ENCODE results near the gene CHTF8.

The CHTF8 gene

GRCh38 chr16:69105501-69106361 lies 26.7 kb downstream of the CHTF8 start, which contains the start of gene HAS3 (continued):
- TF ChIP-seq MYNN (tag by site-specific recombination; IDR thresholded peaks at IDR 0.05; ENCODE audit: borderline replicate concordance): no peak
- no peak for TF ChIP-seq ZNF670 (tag by site-specific recombination; IDR thresholded peaks at IDR 0.05; ENCODE audit: low read depth)
- no peak for TF ChIP-seq HOXC10 (CRISPR knock-in tag; IDR thresholded peaks at IDR 0.05)
- TF ChIP-seq ZNF354C (tag by site-specific recombination; IDR thresholded peaks at IDR 0.05; ENCODE audit: borderline replicate concordance, low read depth): no peak
- TF ChIP-seq, protein P1, sequence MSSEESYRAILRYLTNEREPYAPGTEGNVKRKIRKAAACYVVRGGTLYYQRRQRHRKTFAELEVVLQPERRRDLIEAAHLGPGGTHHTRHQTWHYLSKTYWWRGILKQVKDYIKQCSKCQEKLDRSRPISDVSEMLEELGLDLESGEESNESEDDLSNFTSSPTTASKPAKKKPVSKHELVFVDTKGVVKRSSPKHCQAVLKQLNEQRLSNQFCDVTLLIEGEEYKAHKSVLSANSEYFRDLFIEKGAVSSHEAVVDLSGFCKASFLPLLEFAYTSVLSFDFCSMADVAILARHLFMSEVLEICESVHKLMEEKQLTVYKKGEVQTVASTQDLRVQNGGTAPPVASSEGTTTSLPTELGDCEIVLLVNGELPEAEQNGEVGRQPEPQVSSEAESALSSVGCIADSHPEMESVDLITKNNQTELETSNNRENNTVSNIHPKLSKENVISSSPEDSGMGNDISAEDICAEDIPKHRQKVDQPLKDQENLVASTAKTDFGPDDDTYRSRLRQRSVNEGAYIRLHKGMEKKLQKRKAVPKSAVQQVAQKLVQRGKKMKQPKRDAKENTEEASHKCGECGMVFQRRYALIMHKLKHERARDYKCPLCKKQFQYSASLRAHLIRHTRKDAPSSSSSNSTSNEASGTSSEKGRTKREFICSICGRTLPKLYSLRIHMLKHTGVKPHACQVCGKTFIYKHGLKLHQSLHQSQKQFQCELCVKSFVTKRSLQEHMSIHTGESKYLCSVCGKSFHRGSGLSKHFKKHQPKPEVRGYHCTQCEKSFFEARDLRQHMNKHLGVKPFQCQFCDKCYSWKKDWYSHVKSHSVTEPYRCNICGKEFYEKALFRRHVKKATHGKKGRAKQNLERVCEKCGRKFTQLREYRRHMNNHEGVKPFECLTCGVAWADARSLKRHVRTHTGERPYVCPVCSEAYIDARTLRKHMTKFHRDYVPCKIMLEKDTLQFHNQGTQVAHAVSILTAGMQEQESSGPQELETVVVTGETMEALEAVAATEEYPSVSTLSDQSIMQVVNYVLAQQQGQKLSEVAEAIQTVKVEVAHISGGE (tag by site-specific recombination; conservative IDR thresholded peaks at IDR 0.05; ENCODE audit: low read depth): 0 out of 2 replicates have a peak, but pooled peaks have one; percentile 29
- no peak for TF ChIP-seq ZNF132 (tag by site-specific recombination; IDR thresholded peaks at IDR 0.05; ENCODE audit: borderline replicate concordance)
- no peak for TF ChIP-seq ZNF530 (tag by site-specific recombination; IDR thresholded peaks at IDR 0.05; ENCODE audit: low read depth)
- TF ChIP-seq, protein P2, sequence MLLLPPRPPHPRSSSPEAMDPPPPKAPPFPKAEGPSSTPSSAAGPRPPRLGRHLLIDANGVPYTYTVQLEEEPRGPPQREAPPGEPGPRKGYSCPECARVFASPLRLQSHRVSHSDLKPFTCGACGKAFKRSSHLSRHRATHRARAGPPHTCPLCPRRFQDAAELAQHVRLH (tag by site-specific recombination; IDR thresholded peaks at IDR 0.05): no peak
- no peak for TF ChIP-seq ZNF221 (tag by site-specific recombination; IDR thresholded peaks at IDR 0.05; ENCODE audit: borderline replicate concordance)
- no peak for TF ChIP-seq MZF1 (tag by site-specific recombination; IDR thresholded peaks at IDR 0.05; ENCODE audit: borderline replicate concordance)
- no peak for TF ChIP-seq ZNF473 (tag by site-specific recombination; IDR thresholded peaks at IDR 0.05)
- no peak for TF ChIP-seq ZNF488 (tag by site-specific recombination; IDR thresholded peaks at IDR 0.05)
- no peak for TF ChIP-seq OVOL3 (tag by site-specific recombination; IDR thresholded peaks at IDR 0.05)
- TF ChIP-seq ZNF140 (tag by site-specific recombination; IDR thresholded peaks at IDR 0.05): no peak
- 0 out of 2 replicates have a peak, but pooled peaks have one; percentile 17 for TF ChIP-seq SP7 (tag by site-specific recombination; IDR thresholded peaks at IDR 0.05)
- TF ChIP-seq IKZF3 (tag by site-specific recombination; IDR thresholded peaks at IDR 0.05): no peak
- peak; percentile 55 for TF ChIP-seq ZFHX2 (tag by site-specific recombination; conservative IDR thresholded peaks at IDR 0.05)
- no peak for TF ChIP-seq ZNF146 (tag by site-specific recombination; IDR thresholded peaks at IDR 0.05)
- no peak for TF ChIP-seq ZSCAN23 (tag by site-specific recombination; IDR thresholded peaks at IDR 0.05)
- no peak for TF ChIP-seq HOXA7 (CRISPR knock-in tag; IDR thresholded peaks at IDR 0.05; ENCODE audit: borderline replicate concordance)
- TF ChIP-seq ZNF560 (tag by site-specific recombination; IDR thresholded peaks at IDR 0.05; ENCODE audit: borderline replicate concordance): no peak
- no peak for TF ChIP-seq INSM2 (tag by site-specific recombination; IDR thresholded peaks at IDR 0.05)
- TF ChIP-seq, protein P3, sequence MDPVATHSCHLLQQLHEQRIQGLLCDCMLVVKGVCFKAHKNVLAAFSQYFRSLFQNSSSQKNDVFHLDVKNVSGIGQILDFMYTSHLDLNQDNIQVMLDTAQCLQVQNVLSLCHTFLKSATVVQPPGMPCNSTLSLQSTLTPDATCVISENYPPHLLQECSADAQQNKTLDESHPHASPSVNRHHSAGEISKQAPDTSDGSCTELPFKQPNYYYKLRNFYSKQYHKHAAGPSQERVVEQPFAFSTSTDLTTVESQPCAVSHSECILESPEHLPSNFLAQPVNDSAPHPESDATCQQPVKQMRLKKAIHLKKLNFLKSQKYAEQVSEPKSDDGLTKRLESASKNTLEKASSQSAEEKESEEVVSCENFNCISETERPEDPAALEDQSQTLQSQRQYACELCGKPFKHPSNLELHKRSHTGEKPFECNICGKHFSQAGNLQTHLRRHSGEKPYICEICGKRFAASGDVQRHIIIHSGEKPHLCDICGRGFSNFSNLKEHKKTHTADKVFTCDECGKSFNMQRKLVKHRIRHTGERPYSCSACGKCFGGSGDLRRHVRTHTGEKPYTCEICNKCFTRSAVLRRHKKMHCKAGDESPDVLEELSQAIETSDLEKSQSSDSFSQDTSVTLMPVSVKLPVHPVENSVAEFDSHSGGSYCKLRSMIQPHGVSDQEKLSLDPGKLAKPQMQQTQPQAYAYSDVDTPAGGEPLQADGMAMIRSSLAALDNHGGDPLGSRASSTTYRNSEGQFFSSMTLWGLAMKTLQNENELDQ (tag by site-specific recombination; IDR thresholded peaks at IDR 0.05; ENCODE audit: low read depth): no peak
- TF ChIP-seq, protein P4, sequence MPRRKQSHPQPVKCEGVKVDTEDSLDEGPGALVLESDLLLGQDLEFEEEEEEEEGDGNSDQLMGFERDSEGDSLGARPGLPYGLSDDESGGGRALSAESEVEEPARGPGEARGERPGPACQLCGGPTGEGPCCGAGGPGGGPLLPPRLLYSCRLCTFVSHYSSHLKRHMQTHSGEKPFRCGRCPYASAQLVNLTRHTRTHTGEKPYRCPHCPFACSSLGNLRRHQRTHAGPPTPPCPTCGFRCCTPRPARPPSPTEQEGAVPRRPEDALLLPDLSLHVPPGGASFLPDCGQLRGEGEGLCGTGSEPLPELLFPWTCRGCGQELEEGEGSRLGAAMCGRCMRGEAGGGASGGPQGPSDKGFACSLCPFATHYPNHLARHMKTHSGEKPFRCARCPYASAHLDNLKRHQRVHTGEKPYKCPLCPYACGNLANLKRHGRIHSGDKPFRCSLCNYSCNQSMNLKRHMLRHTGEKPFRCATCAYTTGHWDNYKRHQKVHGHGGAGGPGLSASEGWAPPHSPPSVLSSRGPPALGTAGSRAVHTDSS (tag by site-specific recombination; IDR thresholded peaks at IDR 0.05): no peak
- TF ChIP-seq SALL2 (tag by site-specific recombination; IDR thresholded peaks at IDR 0.05; ENCODE audit: borderline replicate concordance): no peak
- TF ChIP-seq ZIC2 (tag by site-specific recombination; IDR thresholded peaks at IDR 0.05): peak; percentile 21; the same call in 1 of the 2 replicates
- TF ChIP-seq ZNF449 (tag by site-specific recombination; IDR thresholded peaks at IDR 0.05): no peak

Measured in HEK293 (cell line).